ENCODE measurements around the gene HMOX1.

Gene HMOX1

DNA sequence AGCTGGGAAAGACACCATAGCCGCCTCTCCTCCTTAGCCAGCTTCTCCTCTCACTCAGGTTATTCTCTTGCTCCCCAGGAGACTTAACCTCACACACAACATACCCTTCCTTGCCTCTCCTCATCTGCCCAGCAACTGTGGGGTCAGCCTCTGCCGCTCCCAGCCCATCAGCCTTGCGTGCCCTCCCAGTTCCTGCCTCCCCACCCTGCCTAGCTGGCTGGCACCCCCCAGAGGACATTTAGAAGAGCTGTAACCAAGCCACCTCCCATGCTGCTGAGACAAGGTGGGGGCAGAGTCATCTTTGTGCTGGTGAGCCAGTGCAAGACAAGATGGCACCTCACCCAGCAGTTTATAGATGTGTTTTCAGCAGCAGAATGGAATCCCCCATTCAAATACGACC, 43.0 kb upstream of the HMOX1 start:
- Histone ChIP-seq H4K20me1 (ENCODE audit: insufficient read depth, low read length, poor library complexity, severe bottlenecking) (no peaks in the 10 kb centered on the region), H3K9me3 (ENCODE audit: insufficient read depth, low read depth, low read length) (no peaks in the 10 kb centered on the region), H3K4me3 (ENCODE audit: low read length, poor library complexity, severe bottlenecking) (no peak overlapping the region), H3K79me2 (ENCODE audit: insufficient read depth, low read length) (peaks cover 9% of the 10 kb centered on the region), H2AFZ (ENCODE audit: low read length) (no peak overlapping the region), H3K36me3 (ENCODE audit: insufficient read depth, low read length) (peaks cover 5% of the 10 kb centered on the region; the same call in 1 of the 2 replicates), H3K27me3 (ENCODE audit: insufficient read depth, low read length, poor library complexity, severe bottlenecking) (no peaks in the 10 kb centered on the region), H3F3A (ENCODE audit: low read depth) (peaks cover 12% of the 10 kb centered on the region; the same call in 1 of the 2 replicates), H3K4me2 (ENCODE audit: low read depth, low read length, poor library complexity, severe bottlenecking) (peak overlapping the region; percentile 36), H3K9ac (ENCODE audit: low read depth, low read length, poor library complexity, severe bottlenecking) (peak overlapping the region; percentile 56), H3K4me1 (ENCODE audit: insufficient read depth, low read length, poor library complexity, severe bottlenecking) (peaks cover 55% of the 10 kb centered on the region), H3K9me2 (replicated peaks; ENCODE audit: low read depth, low read length) (no peaks in the 10 kb centered on the region)
- no peak for TF ChIP-seq EZH2phosphoT487 (IDR thresholded peaks at IDR 0.05; ENCODE audit: borderline replicate concordance)
- peak; percentile 66 for TF ChIP-seq CTCF (conservative IDR thresholded peaks at IDR 0.05; ENCODE audit: low read length)

DNA sequence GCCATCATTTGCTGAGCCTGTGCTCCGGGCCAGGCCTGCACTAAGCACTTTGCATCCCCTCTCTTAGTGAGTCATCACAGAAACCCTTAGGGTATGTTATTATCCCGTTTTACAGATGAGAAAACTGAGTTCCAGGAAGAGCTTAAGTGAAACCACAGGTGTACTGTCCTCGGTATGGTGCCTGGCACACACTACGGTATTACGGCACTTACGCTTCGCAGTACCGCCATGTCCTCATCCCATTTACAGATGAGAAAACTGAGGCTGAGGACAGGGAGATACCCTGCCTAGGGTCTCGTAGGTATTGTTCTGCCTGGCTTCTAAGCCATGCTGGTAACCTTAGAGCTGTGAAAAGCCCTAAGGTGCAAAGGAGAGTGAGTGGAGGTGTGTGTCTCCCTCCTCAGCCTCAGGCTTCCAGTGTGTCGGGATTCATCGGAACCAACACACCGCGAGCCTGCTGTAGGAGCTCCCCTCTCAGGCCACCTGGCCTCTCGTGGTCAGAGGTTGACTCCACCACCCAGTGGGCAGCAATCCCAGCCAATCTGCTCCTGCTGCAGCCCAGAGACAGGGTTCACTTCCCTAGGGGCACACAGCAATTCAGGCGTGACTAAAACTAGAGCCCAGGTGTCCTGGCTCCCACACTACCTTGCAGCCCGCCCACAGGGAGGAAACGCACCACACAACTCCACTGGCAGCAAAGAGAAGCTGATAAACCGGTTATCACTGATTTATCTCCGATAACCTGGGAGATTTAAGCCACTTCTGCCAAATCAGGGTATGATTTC, 39.6 kb upstream of the HMOX1 start:
- peaks cover 10% of the 10 kb centered on the region; the same call in 1 of the 2 replicates for H3K36me3 ChIP-seq (ENCODE audit: insufficient read depth, low read length)
- no peaks in the 10 kb centered on the region for H3K9me3 ChIP-seq (ENCODE audit: insufficient read depth, low read depth, low read length)
- H3K9me2 ChIP-seq (replicated peaks; ENCODE audit: low read depth, low read length), result no peaks in the 10 kb centered on the region
- no peaks in the 10 kb centered on the region for H3K79me2 ChIP-seq (ENCODE audit: insufficient read depth, low read length)
- H3K4me2 ChIP-seq (ENCODE audit: low read depth, low read length, poor library complexity, severe bottlenecking), result no peak overlapping the region
- H3K9ac ChIP-seq (ENCODE audit: low read depth, low read length, poor library complexity, severe bottlenecking), result no peak overlapping the region
- H3K4me3 ChIP-seq (ENCODE audit: low read length, poor library complexity, severe bottlenecking), result no peak overlapping the region
- peaks cover 22% of the 10 kb centered on the region for H3K4me1 ChIP-seq (ENCODE audit: insufficient read depth, low read length, poor library complexity, severe bottlenecking)
- no peak overlapping the region for H2AFZ ChIP-seq (ENCODE audit: low read length)
- 0 out of 2 replicates have a peak, but pooled peaks cover 2% of the 10 kb centered on the region for H3F3A ChIP-seq (ENCODE audit: low read depth)
- no peaks in the 10 kb centered on the region for H4K20me1 ChIP-seq (ENCODE audit: insufficient read depth, low read length, poor library complexity, severe bottlenecking)
- no peak for TF ChIP-seq CTCF (conservative IDR thresholded peaks at IDR 0.05; ENCODE audit: low read length)
- TF ChIP-seq EZH2phosphoT487 (IDR thresholded peaks at IDR 0.05; ENCODE audit: borderline replicate concordance), result no peak
- H3K27me3 ChIP-seq (ENCODE audit: insufficient read depth, low read length, poor library complexity, severe bottlenecking), result no peaks in the 10 kb centered on the region

DNA sequence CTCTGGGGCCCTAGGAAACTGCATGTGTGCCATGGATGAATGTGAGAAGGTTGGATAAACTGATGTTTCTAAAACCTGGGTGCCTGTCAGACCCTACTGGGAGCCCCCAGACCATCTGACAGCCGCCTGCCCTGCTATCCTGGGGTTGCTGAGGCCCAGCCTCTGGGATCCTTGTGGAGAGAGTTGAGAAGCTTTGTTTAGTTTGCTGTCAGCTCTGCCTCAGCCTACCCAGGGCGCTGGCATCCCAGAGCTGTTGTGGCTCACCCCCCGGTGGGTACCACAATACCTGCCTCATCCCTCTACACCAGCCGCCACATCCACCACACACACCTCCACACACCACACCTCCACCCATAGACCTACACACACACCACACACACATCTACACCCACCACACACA, 38.5 kb upstream of the HMOX1 start:
- Histone ChIP-seq H3K9ac (ENCODE audit: low read depth, low read length, poor library complexity, severe bottlenecking) (no peak overlapping the region), H3K4me1 (ENCODE audit: insufficient read depth, low read length, poor library complexity, severe bottlenecking) (peaks cover 11% of the 10 kb centered on the region), H3K36me3 (ENCODE audit: insufficient read depth, low read length) (peaks cover 10% of the 10 kb centered on the region; the same call in 1 of the 2 replicates)

More for the DNA sequence above, 38.5 kb upstream of the HMOX1 start:
- no peaks in the 10 kb centered on the region for H3K27me3 ChIP-seq (ENCODE audit: insufficient read depth, low read length, poor library complexity, severe bottlenecking)
- no peaks in the 10 kb centered on the region for H3K9me3 ChIP-seq (ENCODE audit: insufficient read depth, low read depth, low read length)
- H3K9me2 ChIP-seq (replicated peaks; ENCODE audit: low read depth, low read length), result no peaks in the 10 kb centered on the region
- no peak for TF ChIP-seq CTCF (conservative IDR thresholded peaks at IDR 0.05; ENCODE audit: low read length)
- TF ChIP-seq EZH2phosphoT487 (IDR thresholded peaks at IDR 0.05; ENCODE audit: borderline replicate concordance), result no peak
- no peaks in the 10 kb centered on the region for H3F3A ChIP-seq (ENCODE audit: low read depth)
- no peak overlapping the region for H2AFZ ChIP-seq (ENCODE audit: low read length)
- H3K4me3 ChIP-seq (ENCODE audit: low read length, poor library complexity, severe bottlenecking), result no peak overlapping the region
- H3K4me2 ChIP-seq (ENCODE audit: low read depth, low read length, poor library complexity, severe bottlenecking), result no peak overlapping the region
- H4K20me1 ChIP-seq (ENCODE audit: insufficient read depth, low read length, poor library complexity, severe bottlenecking), result no peaks in the 10 kb centered on the region
- no peaks in the 10 kb centered on the region for H3K79me2 ChIP-seq (ENCODE audit: insufficient read depth, low read length)

Data from Loucy (cell line).